Type B pancreatic cell (in vitro differentiated cells): ENCODE measurements around the gene ADARB2. TPM values are rescaled to one million over a fixed set of nuclear protein-coding genes. Genes with fewer than 3 reads are reported as not detected.

Source experiments
- DNase-seq: peaks from one replicate; pipeline ENCODE4 v3.0.0; 2021; ENCODE audit warnings: mixed read lengths; ENCODE audit not compliant: unreplicated experiment; ENCODE audit errors: extremely low spot score
- H3K27ac Mint-ChIP-seq: 2 replicates; pipeline ENCODE4 v1.8.0; 2021; ENCODE audit warnings: mild to moderate bottlenecking, mixed read lengths
- H3K27me3 Mint-ChIP-seq: 2 replicates; pipeline ENCODE4 v1.8.0; 2021; ENCODE audit warnings: mixed read lengths
- H3K36me3 Mint-ChIP-seq: 2 replicates; pipeline ENCODE4 v1.8.0; 2021; ENCODE audit warnings: mixed read lengths
- H3K4me1 Mint-ChIP-seq: one replicate; pipeline ENCODE4 v1.8.0; 2021; ENCODE audit warnings: mixed read lengths; ENCODE audit not compliant: unreplicated experiment
- H3K4me3 Mint-ChIP-seq: 2 replicates; pipeline ENCODE4 v1.8.0; 2021; ENCODE audit warnings: mild to moderate bottlenecking, mixed read lengths
- H3K9me3 Mint-ChIP-seq: 2 replicates; pipeline ENCODE4 v1.8.0; 2021; ENCODE audit warnings: mixed read lengths
- CTCF ChIP-seq: fragments of 200-600 bp; sonication (generic); conservative IDR thresholded peaks from 2 replicates; pipeline ENCODE4 v1.5.0; 2021; ENCODE audit warnings: antibody characterized with exemption, mild to moderate bottlenecking
- total RNA-seq: library from RNA; stranded (reverse); gene quantifications from 2 replicates; pipeline ENCODE4 v1.2.1, GENCODE V29; 2021; ENCODE audit warnings: low replicate concordance

Gene ADARB2
- total RNA-seq, 1 donor from 2014 or later, result 4.9 TPM

GRCh38 chr10:1679821-1680650 is 57.3 kb downstream of the ADARB2 start:
- TF ChIP-seq CTCF, result no peak
- no peak for DNase-seq
- Mint-ChIP-seq H3K9me3 (no peaks in the 10 kb centered on the region), H3K27me3 (peaks cover 4% of the 10 kb centered on the region), H3K27ac (no peak overlapping the region), H3K36me3 (no peaks in the 10 kb centered on the region), H3K4me1 (no peaks in the 10 kb centered on the region), H3K4me3 (no peak overlapping the region)

- Mint-ChIP-seq H3K27me3 (peaks cover 7% of the 10 kb centered on the region), H3K27ac (no peak overlapping the region), H3K9me3 (no peaks in the 10 kb centered on the region), H3K36me3 (no peaks in the 10 kb centered on the region), H3K4me1 (no peaks in the 10 kb centered on the region), H3K4me3 (no peak overlapping the region)
- no peak for DNase-seq
- no peak for TF ChIP-seq CTCF
Measured at GRCh38 chr10:1678084-1678483, 59.2 kb downstream of the ADARB2 start.

- peaks cover 11% of the 10 kb centered on the region for H3K27me3 Mint-ChIP-seq
- no peaks in the 10 kb centered on the region for H3K36me3 Mint-ChIP-seq
- H3K4me1 Mint-ChIP-seq, result no peaks in the 10 kb centered on the region
- DNase-seq, result no peak
- H3K27ac Mint-ChIP-seq, result no peak overlapping the region
- no peaks in the 10 kb centered on the region for H3K9me3 Mint-ChIP-seq
- TF ChIP-seq CTCF, result no peak
- H3K4me3 Mint-ChIP-seq, result no peak overlapping the region
Measured at GRCh38 chr10:1677307-1677939, 59.9 kb downstream of the ADARB2 start.

GRCh38 chr10:1674501-1674900 is 62.8 kb downstream of the ADARB2 start:
- DNase-seq, result no peak
- TF ChIP-seq CTCF, result no peak
- no peaks in the 10 kb centered on the region for H3K4me1 Mint-ChIP-seq
- H3K27me3 Mint-ChIP-seq, result peaks cover 18% of the 10 kb centered on the region
- no peak overlapping the region for H3K27ac Mint-ChIP-seq
- H3K36me3 Mint-ChIP-seq, result no peaks in the 10 kb centered on the region
- no peaks in the 10 kb centered on the region for H3K9me3 Mint-ChIP-seq
- no peak overlapping the region for H3K4me3 Mint-ChIP-seq

- no peak for TF ChIP-seq CTCF
- Mint-ChIP-seq H3K4me3 (no peak overlapping the region), H3K4me1 (no peaks in the 10 kb centered on the region), H3K9me3 (no peaks in the 10 kb centered on the region), H3K27ac (no peak overlapping the region), H3K27me3 (peaks cover 16% of the 10 kb centered on the region), H3K36me3 (no peaks in the 10 kb centered on the region)
- no peak for DNase-seq
Measured at GRCh38 chr10:1673568-1674345, 63.6 kb downstream of the ADARB2 start.
